Esophagus muscularis mucosa (tissue), 4 donors: ENCODE measurements around the gene GFRA1. TPM values are rescaled to one million over a fixed set of nuclear protein-coding genes. Genes with fewer than 3 reads are reported as not detected.
"Not testable (repeated sequence)": the region's sequence is repeated elsewhere in the genome, so short reads cannot be mapped to it uniquely, and the experiment has no call there.

Experiments used
- DNase-seq: peaks from one replicate; pipeline ENCODE4 v3.0.0-alpha.2; 2017; ENCODE audit errors: extremely low spot score
- H3K27ac ChIP-seq, 4 donors: fragments of 200-600 bp; sonication (generic); replicated peaks in 1 of 4; 1 replicate in 3 of 4; 2 replicates in 1 of 4; pipeline ENCODE4 v1.5.1; 2016 to 2019; ENCODE audit warnings: mild to moderate bottlenecking in 1 of 4
- H3K27me3 ChIP-seq, 4 donors: fragments of 200-600 bp; sonication (generic); one replicate each; pipeline versions ENCODE4 v1.5.1 to v1.6.0; 2016 to 2019
- H3K36me3 ChIP-seq, 4 donors: fragments of 200-600 bp; sonication (generic); one replicate each; pipeline ENCODE4 v1.5.1; 2016 to 2019
- H3K4me1 ChIP-seq, 4 donors: fragments of 200-600 bp; sonication (generic); one replicate each; pipeline ENCODE4 v1.5.1; 2016 to 2019
- H3K4me3 ChIP-seq, 4 donors: fragments of 200-600 bp; sonication (generic); 1 replicate in 2 of 4; 2 replicates in 2 of 4; pipeline ENCODE4 v1.5.1; 2016 to 2019; ENCODE audit warnings: mild to moderate bottlenecking in 4 of 4, moderate library complexity in 1 of 4
- H3K9me3 ChIP-seq, 4 donors: fragments of 200-600 bp; sonication (generic); 1 replicate in 3 of 4; 2 replicates in 1 of 4; pipeline ENCODE4 v1.5.1; 2016 to 2019
- EP300 ChIP-seq: sonication (generic); formaldehyde crosslinking; IDR thresholded peaks from one replicate; pipeline ENCODE4 v1.6.1; 2017; ENCODE audit warnings: antibody characterized with exemption
- POLR2A ChIP-seq: fragments of 450-650 bp; IDR thresholded peaks from one replicate; pipeline ENCODE4 v1.6.1; 2017; ENCODE audit warnings: antibody characterized with exemption, moderate library complexity, mild to moderate bottlenecking, low read depth
- POLR2AphosphoS5 ChIP-seq, 2 donors: sonication (generic); formaldehyde crosslinking; IDR thresholded peaks; one replicate each; pipeline ENCODE4 v1.6.1; 2017; ENCODE audit warnings: antibody characterized with exemption in 2 of 2
- WGBS: methylation state at CpG from one replicate; pipeline ENCODE4 v1.1.5; 2018; 5-methylcytosine and 5-hydroxymethylcytosine counted together
- intact Hi-C: fragments of 100-400 bp; cut with DNase I; formaldehyde crosslinking; loops from one replicate; pipeline ENCODE4 v1.15.1; 2023
- total RNA-seq, 4 donors: library from RNA; depleted of rRNA; stranded (reverse); fragments of >200 nt; gene quantifications; one replicate each; pipeline versions ENCODE4 v1.1.0 to v1.2.1, GENCODE V29; 2016
- TF ChIP-seq, protein P1 (sequence below), 3 experiments: fragments of 200-600 bp in 2 of 3; fragments of 450-650 bp in 1 of 3; sonication (generic) in 2 of 3; IDR thresholded peaks; one replicate each; pipeline ENCODE4 v1.5.1; 2017 to 2019; ENCODE audit warnings: antibody characterized with exemption in 3 of 3, mild to moderate bottlenecking in 2 of 3, moderate library complexity in 1 of 3

Gene GFRA1
- total RNA-seq, 4 donors from 2014 or later: 44.0 to 73.4 (median 64.5) TPM

GRCh38 chr10:116056445-116057293, 216.3 kb downstream of the GFRA1 start:
- peaks cover 0 to 2% (median 0%) of the 10 kb centered on the region in 4 donors for H3K27me3 ChIP-seq
- no peaks in the 10 kb centered on the region for H3K9me3 ChIP-seq
- peak; percentile 90 for DNase-seq
- no peaks in the 10 kb centered on the region for H3K36me3 ChIP-seq
- intact Hi-C loops: no loop called here
- 88% methylated on average over 11 of the region's 11 CpGs for WGBS
- H3K27ac ChIP-seq: peak overlapping the region in 1 of 4 donors; percentile 13
- no peak overlapping the region for H3K4me3 ChIP-seq
- H3K4me1 ChIP-seq: peaks cover 0 to 16% (median 13%) of the 10 kb centered on the region in 4 donors
- TF ChIP-seq POLR2AphosphoS5 (IDR thresholded peaks at IDR 0.05) (peak; percentile 39 to 40), POLR2A (no peak), EP300 (no peak)
- TF ChIP-seq, protein P1, sequence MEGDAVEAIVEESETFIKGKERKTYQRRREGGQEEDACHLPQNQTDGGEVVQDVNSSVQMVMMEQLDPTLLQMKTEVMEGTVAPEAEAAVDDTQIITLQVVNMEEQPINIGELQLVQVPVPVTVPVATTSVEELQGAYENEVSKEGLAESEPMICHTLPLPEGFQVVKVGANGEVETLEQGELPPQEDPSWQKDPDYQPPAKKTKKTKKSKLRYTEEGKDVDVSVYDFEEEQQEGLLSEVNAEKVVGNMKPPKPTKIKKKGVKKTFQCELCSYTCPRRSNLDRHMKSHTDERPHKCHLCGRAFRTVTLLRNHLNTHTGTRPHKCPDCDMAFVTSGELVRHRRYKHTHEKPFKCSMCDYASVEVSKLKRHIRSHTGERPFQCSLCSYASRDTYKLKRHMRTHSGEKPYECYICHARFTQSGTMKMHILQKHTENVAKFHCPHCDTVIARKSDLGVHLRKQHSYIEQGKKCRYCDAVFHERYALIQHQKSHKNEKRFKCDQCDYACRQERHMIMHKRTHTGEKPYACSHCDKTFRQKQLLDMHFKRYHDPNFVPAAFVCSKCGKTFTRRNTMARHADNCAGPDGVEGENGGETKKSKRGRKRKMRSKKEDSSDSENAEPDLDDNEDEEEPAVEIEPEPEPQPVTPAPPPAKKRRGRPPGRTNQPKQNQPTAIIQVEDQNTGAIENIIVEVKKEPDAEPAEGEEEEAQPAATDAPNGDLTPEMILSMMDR (IDR thresholded peaks at IDR 0.05): no peak

GRCh38 chr10:116055917-116056252, 217.1 kb downstream of the GFRA1 start:
- H3K27ac ChIP-seq: peak overlapping the region in 1 of 4 donors; percentile 19
- TF ChIP-seq POLR2AphosphoS5 (IDR thresholded peaks at IDR 0.05) (no peak), POLR2A (no peak), EP300 (no peak)
- TF ChIP-seq, protein P1 (IDR thresholded peaks at IDR 0.05): no peak
- H3K4me3 ChIP-seq: no peak overlapping the region
- peaks cover 0 to 16% (median 13%) of the 10 kb centered on the region in 4 donors for H3K4me1 ChIP-seq
- intact Hi-C loops: no loop called here
- DNase-seq: no peak
- no peaks in the 10 kb centered on the region for H3K36me3 ChIP-seq
- peaks cover 0 to 2% (median 0%) of the 10 kb centered on the region in 4 donors for H3K27me3 ChIP-seq
- no peaks in the 10 kb centered on the region for H3K9me3 ChIP-seq
- WGBS: 72% methylated on average over 3 of the region's 3 CpGs

GRCh38 chr10:116055252-116055916, 217.6 kb downstream of the GFRA1 start:
- Histone ChIP-seq H3K27me3 (peaks cover 0 to 2% (median 0%) of the 10 kb centered on the region in 4 donors), H3K4me1 (peaks cover 0 to 18% (median 14%) of the 10 kb centered on the region in 4 donors), H3K27ac (peak overlapping the region in 1 of 4 donors; percentile 19), H3K36me3 (no peaks in the 10 kb centered on the region), H3K4me3 (no peak overlapping the region), H3K9me3 (no peaks in the 10 kb centered on the region)
- TF ChIP-seq POLR2AphosphoS5 (IDR thresholded peaks at IDR 0.05) (no peak), EP300 (no peak), POLR2A (no peak)
- TF ChIP-seq, protein P1 (IDR thresholded peaks at IDR 0.05): no peak
- WGBS: 52% methylated on average over 14 of the region's 14 CpGs
- intact Hi-C loops: no loop called here
- peak; percentile 81 for DNase-seq

- H3K27ac ChIP-seq: no peak overlapping the region
- no peaks in the 10 kb centered on the region for H3K9me3 ChIP-seq
- H3K4me3 ChIP-seq: no peak overlapping the region
- 73% methylated on average over 4 of the region's 4 CpGs for WGBS
- H3K4me1 ChIP-seq: peaks cover 0 to 25% (median 16%) of the 10 kb centered on the region in 4 donors
- H3K36me3 ChIP-seq: no peaks in the 10 kb centered on the region
- intact Hi-C loops: no loop called here
- peaks cover 0 to 2% (median 0%) of the 10 kb centered on the region in 4 donors for H3K27me3 ChIP-seq
- DNase-seq: peak; percentile 68
- TF ChIP-seq EP300: no peak
- TF ChIP-seq, protein P1 (IDR thresholded peaks at IDR 0.05): no peak
These were observed 219.1 kb downstream of the GFRA1 start for GRCh38 chr10:116053910-116054309.

- H3K27me3 ChIP-seq, H3K9me3 ChIP-seq, H3K27ac ChIP-seq, H3K36me3 ChIP-seq, H3K4me3 ChIP-seq, intact Hi-C loops: not testable (repeated sequence)
- peak; percentile 60 for DNase-seq
- peaks cover 0 to 25% (median 16%) of the 10 kb centered on the region in 4 donors for H3K4me1 ChIP-seq
- no CpG with 5 or more reads among the region's 3 CpGs for WGBS
These were observed 219.8 kb downstream of the GFRA1 start for GRCh38 chr10:116053009-116053730.

DNA sequence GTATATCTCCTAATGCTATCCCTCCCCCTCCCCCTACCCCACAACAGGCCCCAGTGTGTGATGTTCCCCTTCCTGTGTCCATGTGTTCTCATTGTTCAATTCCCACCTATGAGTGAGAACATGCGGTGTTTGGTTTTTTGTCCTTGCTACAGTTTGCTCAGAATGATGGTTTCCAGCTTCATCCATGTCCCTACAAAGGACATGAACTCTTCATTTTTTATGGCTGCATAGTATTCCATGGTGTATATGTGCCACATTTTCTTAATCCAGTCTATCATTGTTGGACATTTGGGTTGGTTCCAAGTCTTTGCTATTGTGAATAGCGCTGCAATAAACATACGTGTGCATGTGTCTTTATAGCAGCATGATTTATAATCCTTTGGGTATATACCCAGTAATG, 220.5 kb downstream of the GFRA1 start:
- WGBS: 91% methylated on average over 1 of the region's 3 CpGs
- DNase-seq, H3K27ac ChIP-seq, H3K9me3 ChIP-seq, H3K27me3 ChIP-seq, H3K4me3 ChIP-seq, H3K36me3 ChIP-seq, intact Hi-C loops: not testable (repeated sequence)
- H3K4me1 ChIP-seq: peaks cover 0 to 25% (median 16%) of the 10 kb centered on the region in 4 donors
